Measurements from ENCODE around the gene CACNA2D1.
"Not testable (repeated sequence)": the region's sequence is repeated elsewhere in the genome, so short reads cannot be mapped to it uniquely, and the experiment has no call there.

CACNA2D1 gene

GRCh38 chr7:82039621-82040020, 404.0 kb downstream of the CACNA2D1 start:
- DNase-seq (ENCODE audit: low read depth): no peak

- DNase-seq (ENCODE audit: low read depth): peak; percentile 64
These were observed 407.3 kb downstream of the CACNA2D1 start for GRCh38 chr7:82036146-82036886.

GRCh38 chr7:82035456-82035855, 408.1 kb downstream of the CACNA2D1 start:
- no peak for DNase-seq (ENCODE audit: low read depth)

- DNase-seq (ENCODE audit: low read depth): no peak
These were observed 410.7 kb downstream of the CACNA2D1 start for GRCh38 chr7:82032901-82033300.

GRCh38 chr7:82029236-82029913, 414.2 kb downstream of the CACNA2D1 start:
- DNase-seq (ENCODE audit: low read depth): no peak

GRCh38 chr7:82028097-82028496, 415.5 kb downstream of the CACNA2D1 start:
- DNase-seq (ENCODE audit: low read depth): no peak

- DNase-seq (ENCODE audit: low read depth): no peak
These were observed 421.9 kb downstream of the CACNA2D1 start for GRCh38 chr7:82021713-82022112.

GRCh38 chr7:82021036-82021435, 422.5 kb downstream of the CACNA2D1 start:
- DNase-seq (ENCODE audit: low read depth): no peak

- DNase-seq (ENCODE audit: low read depth): no peak
These were observed 423.8 kb downstream of the CACNA2D1 start for GRCh38 chr7:82019551-82020475.

- no peak for DNase-seq (ENCODE audit: low read depth)
These were observed 425.4 kb downstream of the CACNA2D1 start for GRCh38 chr7:82018226-82018625.

- DNase-seq (ENCODE audit: low read depth): no peak
These were observed 426.1 kb downstream of the CACNA2D1 start for GRCh38 chr7:82017334-82017943.

GRCh38 chr7:82015751-82016150, 427.8 kb downstream of the CACNA2D1 start:
- DNase-seq (ENCODE audit: low read depth): no peak

- not testable (repeated sequence) for DNase-seq (ENCODE audit: low read depth)
These were observed 429.0 kb downstream of the CACNA2D1 start for GRCh38 chr7:82014574-82014973.

GRCh38 chr7:82012453-82012852, 431.1 kb downstream of the CACNA2D1 start:
- DNase-seq (ENCODE audit: low read depth): no peak

- no peak for DNase-seq (ENCODE audit: low read depth)
These were observed 433.2 kb downstream of the CACNA2D1 start for GRCh38 chr7:82010416-82010815.

GRCh38 chr7:82007315-82007714, 436.3 kb downstream of the CACNA2D1 start:
- no peak for DNase-seq (ENCODE audit: low read depth)

GRCh38 chr7:82005056-82005455, 438.5 kb downstream of the CACNA2D1 start:
- no peak for DNase-seq (ENCODE audit: low read depth)

- DNase-seq (ENCODE audit: low read depth): no peak
These were observed 450.4 kb downstream of the CACNA2D1 start for GRCh38 chr7:81993186-81993585.

GRCh38 chr7:81990395-81990794, 453.2 kb downstream of the CACNA2D1 start:
- DNase-seq (ENCODE audit: low read depth): peak; percentile 5

GRCh38 chr7:81986723-81987470, 456.7 kb downstream of the CACNA2D1 start:
- DNase-seq (ENCODE audit: low read depth): no peak

- no peak for DNase-seq (ENCODE audit: low read depth)
These were observed 460.2 kb downstream of the CACNA2D1 start for GRCh38 chr7:81983406-81983805.

Measured in GM04504 (cell line).